Loucy (cell line): ENCODE data around the gene KCNQ5.

Experiments
- H2AFZ ChIP-seq: fragments of 200-600 bp; sonication (generic); 2 replicates; pipeline ENCODE4 v1.6.0; 2016; ENCODE audit warnings: antibody characterized with exemption, mild to moderate bottlenecking, low read length, moderate library complexity
- H3F3A ChIP-seq: fragments of 200-600 bp; 2 replicates; pipeline ENCODE4 v1.6.0; 2016; ENCODE audit warnings: antibody characterized with exemption, low read depth, mild to moderate bottlenecking
- H3K27me3 ChIP-seq: fragments of 200-600 bp; sonication (generic); 2 replicates; pipeline ENCODE4 v1.6.1; 2014; ENCODE audit warnings: low read length, mild to moderate bottlenecking; ENCODE audit not compliant: insufficient read depth, poor library complexity, severe bottlenecking
- H3K36me3 ChIP-seq: fragments of 200-600 bp; sonication (generic); 2 replicates; pipeline ENCODE4 v1.6.1; 2016; ENCODE audit warnings: low read length; ENCODE audit not compliant: insufficient read depth
- H3K4me1 ChIP-seq: fragments of 200-600 bp; sonication (generic); 2 replicates; pipeline ENCODE4 v1.5.1; 2014; ENCODE audit warnings: low read length, mild to moderate bottlenecking; ENCODE audit not compliant: insufficient read depth, poor library complexity, severe bottlenecking
- H3K4me2 ChIP-seq: fragments of 200-600 bp; sonication (generic); 2 replicates; pipeline ENCODE4 v1.6.0; 2014; ENCODE audit warnings: antibody characterized with exemption, low read length, low read depth, mild to moderate bottlenecking; ENCODE audit not compliant: poor library complexity, severe bottlenecking
- H3K4me3 ChIP-seq: fragments of 200-600 bp; sonication (generic); 2 replicates; pipeline ENCODE4 v1.5.1; 2014; ENCODE audit warnings: low read length, mild to moderate bottlenecking, mixed read lengths; ENCODE audit not compliant: poor library complexity, severe bottlenecking
- H3K79me2 ChIP-seq: fragments of 200-600 bp; sonication (generic); 2 replicates; pipeline ENCODE4 v1.6.1; 2014; ENCODE audit warnings: low read length; ENCODE audit not compliant: insufficient read depth
- H3K9ac ChIP-seq: fragments of 200-600 bp; sonication (generic); 2 replicates; pipeline ENCODE4 v1.6.0; 2014; ENCODE audit warnings: mild to moderate bottlenecking, low read depth, low read length, moderate library complexity; ENCODE audit not compliant: poor library complexity, severe bottlenecking
- H3K9me2 ChIP-seq: fragments of 200-600 bp; sonication (generic); replicated peaks from 2 replicates; pipeline ENCODE4 v1.6.1; 2016; ENCODE audit warnings: low read depth, low read length, mixed read lengths
- H3K9me3 ChIP-seq: fragments of 200-600 bp; sonication (generic); 2 replicates; pipeline ENCODE4 v1.6.1; 2014; ENCODE audit warnings: mild to moderate bottlenecking, antibody characterized with exemption, low read length, low read depth; ENCODE audit not compliant: insufficient read depth
- H4K20me1 ChIP-seq: fragments of 200-600 bp; sonication (generic); 2 replicates; pipeline ENCODE4 v1.6.0; 2014; ENCODE audit warnings: antibody characterized with exemption, low read length, mild to moderate bottlenecking; ENCODE audit not compliant: insufficient read depth, poor library complexity, severe bottlenecking
- CTCF ChIP-seq: fragments of 200-600 bp; sonication (generic); conservative IDR thresholded peaks from 2 replicates; pipeline ENCODE4 v1.5.1; 2014; ENCODE audit warnings: mild to moderate bottlenecking, antibody characterized with exemption, low read length
- EZH2phosphoT487 ChIP-seq: fragments of 200-600 bp; IDR thresholded peaks from 2 replicates; pipeline ENCODE4 v1.6.1; 2018; ENCODE audit warnings: antibody characterized with exemption, mild to moderate bottlenecking, moderate library complexity, borderline replicate concordance

The KCNQ5 gene

GRCh38 chr6:72911463-72912155, 289.7 kb downstream of the KCNQ5 start:
- TF ChIP-seq EZH2phosphoT487 (no peak), CTCF (no peak)
- Histone ChIP-seq H3K4me1 (no peaks in the 10 kb centered on the region), H3K4me2 (no peak overlapping the region), H3K27me3 (no peaks in the 10 kb centered on the region), H3K9ac (no peak overlapping the region), H3K36me3 (no peaks in the 10 kb centered on the region), H3K9me3 (no peaks in the 10 kb centered on the region), H4K20me1 (no peaks in the 10 kb centered on the region), H2AFZ (no peak overlapping the region), H3K9me2 (no peaks in the 10 kb centered on the region), H3F3A (no peaks in the 10 kb centered on the region), H3K79me2 (no peaks in the 10 kb centered on the region), H3K4me3 (no peak overlapping the region)

- TF ChIP-seq CTCF (no peak), EZH2phosphoT487 (no peak)
- Histone ChIP-seq H3K36me3 (no peaks in the 10 kb centered on the region), H4K20me1 (no peaks in the 10 kb centered on the region), H3F3A (no peaks in the 10 kb centered on the region), H3K27me3 (no peaks in the 10 kb centered on the region), H2AFZ (no peak overlapping the region), H3K4me2 (no peak overlapping the region), H3K4me3 (no peak overlapping the region), H3K9me2 (no peaks in the 10 kb centered on the region), H3K4me1 (no peaks in the 10 kb centered on the region), H3K9me3 (no peaks in the 10 kb centered on the region), H3K79me2 (no peaks in the 10 kb centered on the region), H3K9ac (no peak overlapping the region)
These were observed 291.9 kb downstream of the KCNQ5 start for GRCh38 chr6:72913797-72914196.

- Histone ChIP-seq H3K4me3 (no peak overlapping the region), H3K4me2 (no peak overlapping the region), H2AFZ (no peak overlapping the region), H3K9ac (no peak overlapping the region), H3F3A (no peaks in the 10 kb centered on the region), H4K20me1 (no peaks in the 10 kb centered on the region), H3K9me3 (no peaks in the 10 kb centered on the region), H3K4me1 (no peaks in the 10 kb centered on the region), H3K9me2 (no peaks in the 10 kb centered on the region), H3K27me3 (no peaks in the 10 kb centered on the region), H3K36me3 (no peaks in the 10 kb centered on the region), H3K79me2 (no peaks in the 10 kb centered on the region)
- TF ChIP-seq EZH2phosphoT487 (no peak), CTCF (no peak)
These were observed 294.4 kb downstream of the KCNQ5 start for GRCh38 chr6:72916298-72916697.
